Panc1 (cell line): ENCODE results near the gene FSD2.

ENCODE experiments used
- POLR2AphosphoS5 ChIP-seq: IDR thresholded peaks from 2 replicates; pipeline ENCODE4 v1.6.1; 2012; ENCODE audit warnings: mild to moderate bottlenecking, low read depth, low read length, moderate library complexity
- REST ChIP-seq, 2 experiments: IDR thresholded peaks; 2 replicates each; pipeline ENCODE4 v1.6.1; 2011 to 2012; ENCODE audit warnings: low read depth in 2 of 2, control low read depth in 1 of 2, low read length in 1 of 2, mild to moderate bottlenecking in 1 of 2, moderate library complexity in 1 of 2; ENCODE audit not compliant: insufficient read depth in 1 of 2
- TF ChIP-seq, protein P1 (sequence below): fragments of 450-650 bp; IDR thresholded peaks from 2 replicates; pipeline ENCODE4 v1.5.1; 2017; ENCODE audit warnings: mild to moderate bottlenecking

DNA sequence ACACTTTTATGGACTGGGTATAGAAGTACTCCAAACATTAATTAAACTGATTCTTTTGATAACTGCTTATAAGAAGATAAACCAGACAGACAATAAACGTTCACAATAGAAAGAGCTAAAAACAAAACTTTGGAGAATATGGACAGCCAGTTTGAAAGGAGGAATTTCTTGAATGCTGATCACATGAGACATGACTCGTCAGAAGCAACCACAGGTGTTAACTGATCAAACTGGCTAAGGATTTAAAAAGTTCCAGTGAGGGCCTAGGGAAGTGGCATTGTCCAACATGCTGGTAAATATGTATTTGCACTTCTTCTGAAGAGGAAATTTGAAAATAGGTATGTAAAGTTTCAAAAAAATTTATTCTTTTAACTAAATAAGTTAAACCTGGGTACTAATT lies 66.8 kb downstream of the FSD2 start:
- TF ChIP-seq, protein P1, sequence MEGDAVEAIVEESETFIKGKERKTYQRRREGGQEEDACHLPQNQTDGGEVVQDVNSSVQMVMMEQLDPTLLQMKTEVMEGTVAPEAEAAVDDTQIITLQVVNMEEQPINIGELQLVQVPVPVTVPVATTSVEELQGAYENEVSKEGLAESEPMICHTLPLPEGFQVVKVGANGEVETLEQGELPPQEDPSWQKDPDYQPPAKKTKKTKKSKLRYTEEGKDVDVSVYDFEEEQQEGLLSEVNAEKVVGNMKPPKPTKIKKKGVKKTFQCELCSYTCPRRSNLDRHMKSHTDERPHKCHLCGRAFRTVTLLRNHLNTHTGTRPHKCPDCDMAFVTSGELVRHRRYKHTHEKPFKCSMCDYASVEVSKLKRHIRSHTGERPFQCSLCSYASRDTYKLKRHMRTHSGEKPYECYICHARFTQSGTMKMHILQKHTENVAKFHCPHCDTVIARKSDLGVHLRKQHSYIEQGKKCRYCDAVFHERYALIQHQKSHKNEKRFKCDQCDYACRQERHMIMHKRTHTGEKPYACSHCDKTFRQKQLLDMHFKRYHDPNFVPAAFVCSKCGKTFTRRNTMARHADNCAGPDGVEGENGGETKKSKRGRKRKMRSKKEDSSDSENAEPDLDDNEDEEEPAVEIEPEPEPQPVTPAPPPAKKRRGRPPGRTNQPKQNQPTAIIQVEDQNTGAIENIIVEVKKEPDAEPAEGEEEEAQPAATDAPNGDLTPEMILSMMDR, result no peak
- TF ChIP-seq POLR2AphosphoS5 (no peak), REST (IDR thresholded peaks at IDR 0.05; ENCODE audit: insufficient read depth in 1 of 2, low read depth in 2 of 2, low read length in 1 of 2) (no peak)
